ENCODE results near the gene DNMT1.
"Not testable (repeated sequence)": the region's sequence is repeated elsewhere in the genome, so short reads cannot be mapped to it uniquely, and the experiment has no call there.

DNMT1 gene

GRCh38 chr19:10189616-10190015 is 5.1 kb downstream of the DNMT1 start:
- Histone ChIP-seq H3K27me3 (ENCODE audit: control insufficient read depth in 2 of 2, insufficient read depth in 2 of 2, low read length in 2 of 2) (no peaks in the 10 kb centered on the region), H3K9me3 (ENCODE audit: control insufficient read depth in 2 of 2, low read length in 2 of 2) (no peaks in the 10 kb centered on the region), H3K4me3 (ENCODE audit: low read length in 2 of 2) (no peak overlapping the region), H3K36me3 (ENCODE audit: control insufficient read depth in 2 of 2, insufficient read depth in 2 of 2, low read length in 2 of 2) (peaks cover 0 to 22% of the 10 kb centered on the region in 2 donors), H3K9ac (ENCODE audit: low read depth in 1 of 2, low read length in 2 of 2) (no peak overlapping the region), H3K27ac (ENCODE audit: low read depth in 2 of 2, low read length in 2 of 2) (no peak overlapping the region), H3K4me1 (ENCODE audit: control insufficient read depth in 2 of 2, insufficient read depth in 2 of 2, low read length in 2 of 2) (peaks cover 4 to 10% of the 10 kb centered on the region in 2 donors)

GRCh38 chr19:10187315-10187714 is 7.4 kb downstream of the DNMT1 start:
- no peak overlapping the region for H3K27ac ChIP-seq (ENCODE audit: low read depth in 2 of 2, low read length in 2 of 2)
- no peak overlapping the region for H3K9ac ChIP-seq (ENCODE audit: low read depth in 1 of 2, low read length in 2 of 2)
- H3K36me3 ChIP-seq (ENCODE audit: control insufficient read depth in 2 of 2, insufficient read depth in 2 of 2, low read length in 2 of 2) = peaks cover 0 to 26% of the 10 kb centered on the region in 2 donors
- H3K4me1 ChIP-seq (ENCODE audit: control insufficient read depth in 2 of 2, insufficient read depth in 2 of 2, low read length in 2 of 2) = no peaks in the 10 kb centered on the region
- H3K4me3 ChIP-seq (ENCODE audit: low read length in 2 of 2) = no peak overlapping the region
- H3K27me3 ChIP-seq (ENCODE audit: control insufficient read depth in 2 of 2, insufficient read depth in 2 of 2, low read length in 2 of 2) = no peaks in the 10 kb centered on the region
- no peaks in the 10 kb centered on the region for H3K9me3 ChIP-seq (ENCODE audit: control insufficient read depth in 2 of 2, low read length in 2 of 2)

DNA sequence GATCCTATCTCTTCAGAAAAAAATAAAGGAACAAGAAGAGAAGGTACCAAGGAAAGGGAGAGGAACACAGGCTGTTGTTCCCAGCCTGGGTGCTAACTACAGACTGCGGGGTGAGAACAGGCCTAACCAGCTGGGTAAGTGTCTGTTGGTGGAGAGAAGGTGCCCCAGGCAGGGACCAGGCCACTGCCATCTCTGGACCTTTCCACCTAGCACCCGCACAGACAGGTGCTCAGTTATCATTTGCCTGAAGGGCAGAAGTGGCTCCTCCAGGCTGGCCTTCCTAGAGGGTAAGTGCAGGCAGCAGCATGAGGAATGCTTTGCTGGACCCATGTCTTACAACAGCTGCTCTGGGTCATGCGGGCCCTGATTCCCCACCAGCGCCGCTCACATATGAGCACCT is 10.1 kb downstream of the DNMT1 start:
- H3K27me3 ChIP-seq (ENCODE audit: control insufficient read depth in 2 of 2, insufficient read depth in 2 of 2, low read length in 2 of 2) = no peaks in the 10 kb centered on the region
- H3K4me3 ChIP-seq (ENCODE audit: low read length in 2 of 2) = no peak overlapping the region
- no peaks in the 10 kb centered on the region for H3K9me3 ChIP-seq (ENCODE audit: control insufficient read depth in 2 of 2, low read length in 2 of 2)
- H3K9ac ChIP-seq (ENCODE audit: low read depth in 1 of 2, low read length in 2 of 2) = no peak overlapping the region
- no peak overlapping the region for H3K27ac ChIP-seq (ENCODE audit: low read depth in 2 of 2, low read length in 2 of 2)
- peaks cover 10 to 30% of the 10 kb centered on the region in 2 donors for H3K36me3 ChIP-seq (ENCODE audit: control insufficient read depth in 2 of 2, insufficient read depth in 2 of 2, low read length in 2 of 2)
- H3K4me1 ChIP-seq (ENCODE audit: control insufficient read depth in 2 of 2, insufficient read depth in 2 of 2, low read length in 2 of 2) = no peaks in the 10 kb centered on the region

- no peak overlapping the region for H3K4me3 ChIP-seq (ENCODE audit: low read length in 2 of 2)
- no peak overlapping the region for H3K27ac ChIP-seq (ENCODE audit: low read depth in 2 of 2, low read length in 2 of 2)
- peaks cover 10 to 29% of the 10 kb centered on the region in 2 donors for H3K36me3 ChIP-seq (ENCODE audit: control insufficient read depth in 2 of 2, insufficient read depth in 2 of 2, low read length in 2 of 2)
- no peaks in the 10 kb centered on the region for H3K9me3 ChIP-seq (ENCODE audit: control insufficient read depth in 2 of 2, low read length in 2 of 2)
- no peak overlapping the region for H3K9ac ChIP-seq (ENCODE audit: low read depth in 1 of 2, low read length in 2 of 2)
- H3K27me3 ChIP-seq (ENCODE audit: control insufficient read depth in 2 of 2, insufficient read depth in 2 of 2, low read length in 2 of 2) = no peaks in the 10 kb centered on the region
- H3K4me1 ChIP-seq (ENCODE audit: control insufficient read depth in 2 of 2, insufficient read depth in 2 of 2, low read length in 2 of 2) = no peaks in the 10 kb centered on the region
Observed at GRCh38 chr19:10183926-10184325, 10.8 kb downstream of the DNMT1 start.

DNA sequence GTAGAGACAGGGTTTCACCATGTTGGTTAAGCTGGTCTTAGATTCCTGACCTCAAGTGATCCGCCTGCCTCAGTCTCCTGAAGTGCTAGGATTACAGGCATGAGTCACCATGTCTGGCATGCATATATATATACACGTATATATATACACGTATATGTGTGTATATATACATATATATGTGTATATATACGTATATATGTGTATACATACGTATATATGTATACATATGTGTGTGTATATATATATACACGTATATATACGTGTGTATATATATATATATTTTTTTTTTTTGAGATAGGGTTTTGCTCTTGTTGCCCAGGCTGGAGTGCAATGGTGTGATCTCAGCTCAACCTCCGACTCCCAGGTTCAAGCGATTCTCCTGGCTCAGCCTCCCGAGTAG is 11.9 kb downstream of the DNMT1 start:
- Histone ChIP-seq H3K27ac (ENCODE audit: low read depth in 2 of 2, low read length in 2 of 2) (no peak overlapping the region), H3K9me3 (ENCODE audit: control insufficient read depth in 2 of 2, low read length in 2 of 2) (no peaks in the 10 kb centered on the region), H3K36me3 (ENCODE audit: control insufficient read depth in 2 of 2, insufficient read depth in 2 of 2, low read length in 2 of 2) (peaks cover 10 to 29% of the 10 kb centered on the region in 2 donors), H3K4me1 (ENCODE audit: control insufficient read depth in 2 of 2, insufficient read depth in 2 of 2, low read length in 2 of 2) (no peaks in the 10 kb centered on the region), H3K27me3 (ENCODE audit: control insufficient read depth in 2 of 2, insufficient read depth in 2 of 2, low read length in 2 of 2) (no peaks in the 10 kb centered on the region), H3K9ac (ENCODE audit: low read depth in 1 of 2, low read length in 2 of 2) (no peak overlapping the region), H3K4me3 (ENCODE audit: low read length in 2 of 2) (no peak overlapping the region)

DNA sequence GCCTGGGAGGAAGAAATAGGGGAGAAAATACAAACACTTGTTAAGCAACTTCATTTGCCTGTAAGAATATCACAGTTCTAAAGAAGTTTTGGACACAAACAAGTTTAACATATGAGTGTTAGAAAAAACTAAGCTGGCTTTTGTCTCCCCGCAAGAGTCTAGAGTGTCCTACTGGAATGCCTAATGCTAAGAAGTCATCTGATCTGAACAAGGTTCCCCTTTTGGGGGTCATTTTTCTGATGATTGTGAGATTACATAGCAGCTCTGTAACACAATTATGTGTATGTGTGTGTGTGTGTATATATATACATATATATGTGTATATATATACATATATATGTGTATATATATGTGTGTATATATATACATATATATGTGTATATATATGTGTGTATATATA is 12.7 kb downstream of the DNMT1 start:
- Histone ChIP-seq H3K9me3 (ENCODE audit: control insufficient read depth in 2 of 2, low read length in 2 of 2) (no peaks in the 10 kb centered on the region), H3K36me3 (ENCODE audit: control insufficient read depth in 2 of 2, insufficient read depth in 2 of 2, low read length in 2 of 2) (peaks cover 13 to 32% of the 10 kb centered on the region in 2 donors), H3K27me3 (ENCODE audit: control insufficient read depth in 2 of 2, insufficient read depth in 2 of 2, low read length in 2 of 2) (no peaks in the 10 kb centered on the region), H3K9ac (ENCODE audit: low read depth in 1 of 2, low read length in 2 of 2) (no peak overlapping the region), H3K4me3 (ENCODE audit: low read length in 2 of 2) (no peak overlapping the region), H3K27ac (ENCODE audit: low read depth in 2 of 2, low read length in 2 of 2) (no peak overlapping the region), H3K4me1 (ENCODE audit: control insufficient read depth in 2 of 2, insufficient read depth in 2 of 2, low read length in 2 of 2) (no peaks in the 10 kb centered on the region)

GRCh38 chr19:10180459-10180858 is 14.3 kb downstream of the DNMT1 start:
- peaks cover 16 to 27% of the 10 kb centered on the region in 2 donors for H3K36me3 ChIP-seq (ENCODE audit: control insufficient read depth in 2 of 2, insufficient read depth in 2 of 2, low read length in 2 of 2)
- H3K27me3 ChIP-seq (ENCODE audit: control insufficient read depth in 2 of 2, insufficient read depth in 2 of 2, low read length in 2 of 2) = no peaks in the 10 kb centered on the region
- H3K9ac ChIP-seq (ENCODE audit: low read depth in 1 of 2, low read length in 2 of 2) = no peak overlapping the region

GRCh38 chr19:10180024-10180423 is 14.7 kb downstream of the DNMT1 start:
- H3K4me1 ChIP-seq (ENCODE audit: control insufficient read depth in 2 of 2, insufficient read depth in 2 of 2, low read length in 2 of 2); H3K9ac ChIP-seq (ENCODE audit: low read depth in 1 of 2, low read length in 2 of 2); H3K4me3 ChIP-seq (ENCODE audit: low read length in 2 of 2); H3K9me3 ChIP-seq (ENCODE audit: control insufficient read depth in 2 of 2, low read length in 2 of 2); H3K27ac ChIP-seq (ENCODE audit: low read depth in 2 of 2, low read length in 2 of 2); H3K27me3 ChIP-seq (ENCODE audit: control insufficient read depth in 2 of 2, insufficient read depth in 2 of 2, low read length in 2 of 2): not testable (repeated sequence)
- peaks cover 18 to 29% of the 10 kb centered on the region in 2 donors for H3K36me3 ChIP-seq (ENCODE audit: control insufficient read depth in 2 of 2, insufficient read depth in 2 of 2, low read length in 2 of 2)

More at GRCh38 chr19:10180459-10180858, 14.3 kb downstream of the DNMT1 start:
- H3K4me1 ChIP-seq (ENCODE audit: control insufficient read depth in 2 of 2, insufficient read depth in 2 of 2, low read length in 2 of 2) = no peaks in the 10 kb centered on the region
- H3K4me3 ChIP-seq (ENCODE audit: low read length in 2 of 2) = no peak overlapping the region
- no peaks in the 10 kb centered on the region for H3K9me3 ChIP-seq (ENCODE audit: control insufficient read depth in 2 of 2, low read length in 2 of 2)
- H3K27ac ChIP-seq (ENCODE audit: low read depth in 2 of 2, low read length in 2 of 2) = no peak overlapping the region

DNA sequence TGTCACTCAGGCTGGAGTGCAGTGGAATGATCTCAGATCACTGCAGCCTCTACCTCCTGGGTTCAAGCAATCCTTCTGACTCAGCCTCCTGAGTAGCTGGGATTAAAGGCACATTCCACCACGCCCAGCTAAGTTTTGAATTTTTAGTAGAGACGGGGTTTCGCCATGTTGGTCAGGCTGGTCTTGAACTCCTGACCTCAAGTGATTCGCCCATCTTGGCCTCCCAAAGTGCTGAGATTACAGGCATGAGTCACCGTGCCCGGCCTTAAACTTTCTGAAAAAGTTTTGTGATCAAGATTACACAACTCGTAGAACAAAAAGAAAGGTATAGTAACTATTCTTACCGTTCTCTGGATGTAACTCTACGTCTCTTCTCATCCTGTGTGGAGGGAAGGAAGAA is 21.2 kb downstream of the DNMT1 start:
- no peaks in the 10 kb centered on the region for H3K4me1 ChIP-seq (ENCODE audit: control insufficient read depth in 2 of 2, insufficient read depth in 2 of 2, low read length in 2 of 2)
- no peak overlapping the region for H3K4me3 ChIP-seq (ENCODE audit: low read length in 2 of 2)
- no peaks in the 10 kb centered on the region for H3K27me3 ChIP-seq (ENCODE audit: control insufficient read depth in 2 of 2, insufficient read depth in 2 of 2, low read length in 2 of 2)
- H3K27ac ChIP-seq (ENCODE audit: low read depth in 2 of 2, low read length in 2 of 2) = no peak overlapping the region
- H3K36me3 ChIP-seq (ENCODE audit: control insufficient read depth in 2 of 2, insufficient read depth in 2 of 2, low read length in 2 of 2) = peaks cover 7 to 40% of the 10 kb centered on the region in 2 donors
- H3K9ac ChIP-seq (ENCODE audit: low read depth in 1 of 2, low read length in 2 of 2) = no peak overlapping the region
- no peaks in the 10 kb centered on the region for H3K9me3 ChIP-seq (ENCODE audit: control insufficient read depth in 2 of 2, low read length in 2 of 2)

DNA sequence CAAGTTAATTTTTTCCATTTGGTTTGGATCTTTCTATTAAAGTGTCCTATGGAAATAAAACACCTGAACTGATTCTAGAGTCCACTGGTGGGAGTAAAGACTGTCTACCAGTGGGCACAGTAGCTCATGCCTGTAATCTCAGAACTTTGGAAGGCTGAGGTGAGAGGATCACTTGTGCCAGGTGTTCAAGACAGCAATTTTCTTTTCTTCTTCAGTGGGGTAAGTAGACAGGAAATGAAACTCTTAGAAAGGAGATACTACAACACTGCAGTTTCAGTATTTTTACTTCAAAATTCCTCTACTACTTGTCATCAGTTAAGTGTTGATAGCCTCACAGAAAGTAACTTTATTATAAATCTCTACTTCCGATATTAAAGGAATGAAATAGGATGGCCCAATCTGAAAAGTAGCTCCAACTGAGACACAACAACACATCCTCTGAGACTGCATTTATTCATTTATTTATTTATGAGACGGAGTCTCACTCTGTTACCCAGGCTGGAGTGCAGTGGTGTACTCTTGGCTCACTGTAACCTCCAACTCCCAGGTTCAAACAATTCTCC is 26.3 kb downstream of the DNMT1 start:
- no peak overlapping the region for H3K4me3 ChIP-seq (ENCODE audit: low read length in 2 of 2)
- no peaks in the 10 kb centered on the region for H3K27me3 ChIP-seq (ENCODE audit: control insufficient read depth in 2 of 2, insufficient read depth in 2 of 2, low read length in 2 of 2)
- H3K27ac ChIP-seq (ENCODE audit: low read depth in 2 of 2, low read length in 2 of 2) = no peak overlapping the region
- H3K9ac ChIP-seq (ENCODE audit: low read depth in 1 of 2, low read length in 2 of 2) = no peak overlapping the region
- peaks cover 15 to 41% of the 10 kb centered on the region in 2 donors for H3K36me3 ChIP-seq (ENCODE audit: control insufficient read depth in 2 of 2, insufficient read depth in 2 of 2, low read length in 2 of 2)
- H3K4me1 ChIP-seq (ENCODE audit: control insufficient read depth in 2 of 2, insufficient read depth in 2 of 2, low read length in 2 of 2) = no peaks in the 10 kb centered on the region
- no peaks in the 10 kb centered on the region for H3K9me3 ChIP-seq (ENCODE audit: control insufficient read depth in 2 of 2, low read length in 2 of 2)

- Histone ChIP-seq H3K9me3 (ENCODE audit: control insufficient read depth in 2 of 2, low read length in 2 of 2) (no peaks in the 10 kb centered on the region), H3K36me3 (ENCODE audit: control insufficient read depth in 2 of 2, insufficient read depth in 2 of 2, low read length in 2 of 2) (peaks cover 15 to 38% of the 10 kb centered on the region in 2 donors), H3K27ac (ENCODE audit: low read depth in 2 of 2, low read length in 2 of 2) (no peak overlapping the region), H3K9ac (ENCODE audit: low read depth in 1 of 2, low read length in 2 of 2) (no peak overlapping the region), H3K4me1 (ENCODE audit: control insufficient read depth in 2 of 2, insufficient read depth in 2 of 2, low read length in 2 of 2) (no peaks in the 10 kb centered on the region), H3K4me3 (ENCODE audit: low read length in 2 of 2) (no peak overlapping the region), H3K27me3 (ENCODE audit: control insufficient read depth in 2 of 2, insufficient read depth in 2 of 2, low read length in 2 of 2) (no peaks in the 10 kb centered on the region)
Observed at GRCh38 chr19:10167459-10167858, 27.3 kb downstream of the DNMT1 start.
